GM23248 (cell line): Measurements from ENCODE around the gene CD6.

Source experiments
- EZH2 ChIP-seq: fragments of 200-600 bp; sonication (generic); IDR thresholded peaks from 2 replicates; pipeline ENCODE4 v1.6.1; 2018; ENCODE audit warnings: antibody characterized with exemption, mild to moderate bottlenecking; ENCODE audit not compliant: insufficient read depth, poor library complexity, severe bottlenecking
- EZH2phosphoT487 ChIP-seq: fragments of 200-600 bp; sonication (generic); IDR thresholded peaks from 2 replicates; pipeline ENCODE4 v1.6.1; 2018; ENCODE audit warnings: antibody characterized with exemption, moderate library complexity, mild to moderate bottlenecking, low read depth; ENCODE audit not compliant: insufficient read depth

GRCh38 chr11:60951606-60951903 is 19.9 kb upstream of the CD6 start:
- TF ChIP-seq EZH2 (no peak), EZH2phosphoT487 (no peak)
